Measurements from ENCODE around the gene ZNF618.

The ZNF618 gene, protein sequence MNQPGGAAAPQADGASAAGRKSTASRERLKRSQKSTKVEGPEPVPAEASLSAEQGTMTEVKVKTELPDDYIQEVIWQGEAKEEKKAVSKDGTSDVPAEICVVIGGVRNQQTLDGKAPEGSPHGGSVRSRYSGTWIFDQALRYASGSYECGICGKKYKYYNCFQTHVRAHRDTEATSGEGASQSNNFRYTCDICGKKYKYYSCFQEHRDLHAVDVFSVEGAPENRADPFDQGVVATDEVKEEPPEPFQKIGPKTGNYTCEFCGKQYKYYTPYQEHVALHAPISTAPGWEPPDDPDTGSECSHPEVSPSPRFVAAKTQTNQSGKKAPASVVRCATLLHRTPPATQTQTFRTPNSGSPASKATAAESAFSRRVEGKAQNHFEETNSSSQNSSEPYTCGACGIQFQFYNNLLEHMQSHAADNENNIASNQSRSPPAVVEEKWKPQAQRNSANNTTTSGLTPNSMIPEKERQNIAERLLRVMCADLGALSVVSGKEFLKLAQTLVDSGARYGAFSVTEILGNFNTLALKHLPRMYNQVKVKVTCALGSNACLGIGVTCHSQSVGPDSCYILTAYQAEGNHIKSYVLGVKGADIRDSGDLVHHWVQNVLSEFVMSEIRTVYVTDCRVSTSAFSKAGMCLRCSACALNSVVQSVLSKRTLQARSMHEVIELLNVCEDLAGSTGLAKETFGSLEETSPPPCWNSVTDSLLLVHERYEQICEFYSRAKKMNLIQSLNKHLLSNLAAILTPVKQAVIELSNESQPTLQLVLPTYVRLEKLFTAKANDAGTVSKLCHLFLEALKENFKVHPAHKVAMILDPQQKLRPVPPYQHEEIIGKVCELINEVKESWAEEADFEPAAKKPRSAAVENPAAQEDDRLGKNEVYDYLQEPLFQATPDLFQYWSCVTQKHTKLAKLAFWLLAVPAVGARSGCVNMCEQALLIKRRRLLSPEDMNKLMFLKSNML

DNA sequence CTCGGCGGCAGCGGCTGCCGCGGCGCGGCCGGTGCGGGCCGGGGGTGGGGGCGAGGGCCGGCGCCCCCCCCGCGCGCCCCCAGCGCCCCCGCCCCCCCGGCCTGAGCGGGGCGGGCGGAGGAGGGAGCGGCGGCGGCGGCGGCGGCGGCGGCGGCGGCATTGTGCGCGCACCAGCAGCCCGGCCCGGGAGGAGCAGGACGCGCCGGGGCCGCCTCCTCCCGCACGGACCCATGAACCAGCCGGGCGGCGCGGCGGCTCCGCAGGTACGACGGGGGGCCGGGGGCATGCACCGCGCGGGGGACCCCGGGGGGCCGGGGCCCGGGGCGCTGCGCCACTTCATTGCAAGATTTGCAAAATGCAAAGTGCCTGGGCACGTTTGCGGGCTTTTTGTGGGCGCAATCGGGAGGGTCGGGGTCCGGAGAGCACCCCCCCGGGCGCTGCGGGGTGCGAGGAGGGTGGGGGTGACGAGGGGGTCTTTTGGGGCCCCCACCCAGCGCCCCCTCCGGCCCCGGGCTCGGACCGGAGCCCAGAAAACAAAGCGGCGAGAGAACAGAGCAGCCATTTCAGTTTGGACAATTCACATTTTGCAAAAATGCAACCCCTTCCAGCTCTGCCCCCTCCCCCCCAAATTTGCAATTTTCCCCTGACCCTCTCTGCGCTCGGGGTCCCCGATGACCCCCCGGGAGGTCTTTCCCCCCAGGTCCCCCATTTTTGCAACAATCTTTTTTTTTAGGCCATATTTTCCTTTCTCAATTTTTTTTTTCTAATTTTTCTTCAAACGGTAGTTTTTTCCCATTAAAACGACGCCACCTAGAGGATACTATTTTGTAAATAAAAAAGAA is at the start of gene ZNF618:
ZNF618 (plus strand) TSS at position 159 of the 842 bp plus-strand sequence; CDS start at position 231, 72 bp downstream.
- no peak for DNase-seq

DNA sequence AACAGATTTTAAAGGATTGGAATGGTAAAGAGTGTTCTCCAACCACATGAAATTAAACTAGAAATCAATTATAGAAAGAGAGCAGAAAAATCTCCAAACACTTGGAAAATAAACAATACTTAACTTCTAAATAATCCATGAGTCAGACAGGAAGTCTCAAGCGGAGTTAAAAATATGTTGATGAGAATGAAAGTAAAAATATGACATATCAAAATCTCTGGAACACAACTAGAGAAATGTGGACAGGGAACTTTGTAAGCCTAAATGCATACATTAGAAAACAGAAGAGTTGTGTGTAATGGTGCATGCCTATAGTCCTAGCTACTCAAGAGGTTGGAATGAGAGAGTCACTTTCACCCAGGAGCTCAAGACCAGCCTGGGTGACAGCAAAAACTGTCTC is 47.9 kb upstream of the ZNF618 start:
- DNase-seq: no peak

DNA sequence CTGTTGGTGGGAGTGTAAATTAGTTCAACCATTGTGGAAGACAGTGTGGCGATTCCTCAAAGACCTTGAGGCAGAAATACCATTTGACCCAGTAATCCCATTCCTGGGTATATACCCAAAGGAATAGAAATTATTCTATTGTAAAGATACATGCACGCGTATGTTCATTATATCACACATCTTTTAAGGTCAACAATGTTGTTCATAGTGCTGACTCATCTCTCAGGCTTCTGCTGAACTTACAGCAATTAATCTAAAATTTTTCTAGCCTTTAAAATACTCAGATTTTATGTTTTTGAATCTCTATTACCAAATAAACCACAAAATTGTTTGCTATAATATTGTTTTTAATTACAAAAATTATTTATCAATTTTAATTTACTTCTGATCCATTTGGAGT is 38.8 kb upstream of the ZNF618 start:
- no peak for DNase-seq

DNA sequence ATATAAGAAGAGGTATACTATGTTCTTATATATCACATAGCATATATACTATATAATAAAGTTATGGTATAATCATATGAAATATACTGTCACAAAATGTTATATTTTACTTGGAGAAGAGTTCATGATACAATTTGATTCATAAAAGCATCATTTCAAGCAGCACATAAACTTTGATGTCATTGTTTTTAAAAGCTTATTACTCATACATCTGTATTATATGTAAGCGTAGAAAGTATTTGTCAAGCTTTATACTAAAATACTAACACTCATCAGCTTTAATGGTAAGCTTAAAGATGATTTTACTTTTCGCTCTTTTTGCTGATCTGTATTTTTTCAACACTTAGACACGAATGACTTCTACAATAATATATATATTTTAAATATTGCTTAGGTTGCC is 34.0 kb upstream of the ZNF618 start:
- no peak for DNase-seq

DNA sequence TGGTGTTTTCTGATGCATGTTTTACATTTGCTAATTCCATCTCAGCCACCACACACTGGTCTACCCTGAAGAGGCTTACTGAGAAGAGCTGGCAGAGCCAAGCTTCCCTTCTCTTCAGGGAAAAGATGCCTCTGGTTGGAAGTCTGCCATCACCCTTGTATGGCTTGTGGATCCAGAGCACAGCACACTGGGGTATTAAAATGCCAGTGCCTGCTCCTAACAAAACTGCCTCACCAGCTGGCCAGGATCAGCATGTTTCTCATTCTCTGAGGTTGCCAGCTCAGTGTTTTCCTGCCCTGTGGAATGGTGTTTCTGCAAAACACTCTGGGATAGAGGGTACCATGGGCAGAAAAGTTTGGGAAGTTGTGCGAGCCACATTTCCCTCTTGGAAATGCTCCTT is 31.6 kb upstream of the ZNF618 start:
- DNase-seq: no peak

DNA sequence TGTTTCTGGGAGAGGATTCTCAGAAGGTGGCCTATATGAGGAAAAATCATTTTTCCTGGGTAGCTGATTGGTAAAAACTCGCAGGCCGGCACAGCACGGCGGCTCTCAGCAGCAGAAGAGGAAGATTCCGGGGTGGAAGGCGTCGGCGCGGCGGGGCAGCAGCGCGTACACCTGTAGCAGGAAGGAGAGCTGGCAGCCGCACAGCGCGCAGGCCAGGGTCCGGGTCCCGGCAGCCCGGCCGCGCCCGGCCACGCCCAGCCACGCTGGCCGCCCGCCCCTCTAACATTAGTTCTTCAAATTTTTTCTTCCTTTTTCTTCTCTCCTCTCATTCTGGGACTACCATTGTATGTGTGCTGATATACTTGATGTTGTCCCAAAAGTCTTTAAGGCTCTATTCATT is 24.8 kb upstream of the ZNF618 start:
- no peak for DNase-seq

DNA sequence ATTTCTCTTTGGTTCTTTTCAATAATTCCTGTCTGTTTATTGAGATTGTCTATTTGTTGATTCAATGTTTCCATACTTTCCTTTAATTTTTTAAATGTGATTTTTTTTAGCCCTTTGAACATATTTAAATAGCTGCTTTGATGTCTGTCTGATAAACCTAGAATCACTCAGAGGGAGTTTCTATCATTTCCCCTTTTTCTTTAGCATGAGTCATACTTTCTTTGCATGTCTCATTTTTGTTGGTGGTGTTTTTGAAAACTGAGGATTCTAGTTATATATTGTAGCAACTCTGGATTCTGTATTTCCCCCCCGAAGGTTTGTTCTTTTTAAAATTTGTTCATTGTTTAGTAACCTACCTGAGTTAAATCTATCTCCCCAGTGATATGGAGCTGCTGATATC is 24.2 kb upstream of the ZNF618 start:
- no peak for DNase-seq

DNA sequence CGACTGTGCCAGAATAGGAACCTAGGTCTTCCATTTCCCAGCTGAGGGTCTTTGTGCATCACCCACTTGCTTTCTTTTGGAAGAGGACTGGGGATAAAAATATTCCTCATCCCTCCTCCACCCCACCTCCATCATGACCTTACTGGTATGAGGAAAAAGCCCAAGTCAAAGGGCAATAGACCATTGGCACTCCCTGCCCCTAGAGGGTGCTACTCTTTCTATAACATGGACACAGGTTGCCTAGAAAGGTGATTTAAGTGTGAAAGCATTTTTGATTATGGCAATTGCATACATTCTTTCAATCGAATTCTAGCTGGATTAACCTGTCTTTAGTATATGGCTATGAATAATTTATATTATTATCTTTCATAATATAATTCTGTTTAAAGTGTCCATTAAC is 22.8 kb upstream of the ZNF618 start:
- no peak for DNase-seq

DNA sequence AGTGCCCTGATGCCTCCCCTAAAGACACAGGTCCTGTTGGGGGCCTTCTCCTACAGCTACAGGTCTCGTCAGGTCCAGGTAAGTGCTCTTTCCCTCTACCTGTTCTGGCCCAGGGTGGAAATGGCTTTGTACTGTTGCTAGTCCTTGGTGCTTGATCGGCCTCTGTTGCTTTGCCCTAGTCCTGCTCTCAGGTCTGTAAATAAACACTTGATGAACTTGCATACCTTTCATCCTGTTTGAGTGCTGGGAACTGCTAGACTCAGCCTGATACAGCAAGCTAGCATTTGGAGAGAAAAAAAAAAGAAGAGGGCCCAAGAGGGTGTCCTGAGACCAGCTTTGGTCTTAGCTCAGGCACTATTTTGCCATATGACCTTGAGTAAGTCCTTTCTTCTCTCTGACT is 21.8 kb upstream of the ZNF618 start:
- DNase-seq: no peak

DNA sequence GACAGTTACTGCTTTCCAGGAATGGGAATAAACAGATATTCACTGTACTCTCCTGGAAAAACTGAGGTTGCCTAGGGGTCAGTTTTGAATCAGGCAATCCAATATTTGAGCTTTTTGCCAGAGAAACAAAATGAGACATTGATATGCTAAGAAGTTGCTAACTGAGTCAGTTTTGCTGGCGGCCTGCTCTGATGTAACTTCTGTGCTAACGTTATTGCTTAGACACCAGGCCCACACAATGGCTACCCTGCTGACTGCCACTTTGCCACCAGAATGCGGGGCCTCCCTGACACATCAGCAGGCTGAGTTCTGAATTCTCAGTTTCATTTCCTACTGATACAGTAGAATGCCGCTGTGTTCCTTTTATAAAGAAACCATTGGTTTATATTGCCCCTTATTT is 18.2 kb upstream of the ZNF618 start:
- no peak for DNase-seq

DNA sequence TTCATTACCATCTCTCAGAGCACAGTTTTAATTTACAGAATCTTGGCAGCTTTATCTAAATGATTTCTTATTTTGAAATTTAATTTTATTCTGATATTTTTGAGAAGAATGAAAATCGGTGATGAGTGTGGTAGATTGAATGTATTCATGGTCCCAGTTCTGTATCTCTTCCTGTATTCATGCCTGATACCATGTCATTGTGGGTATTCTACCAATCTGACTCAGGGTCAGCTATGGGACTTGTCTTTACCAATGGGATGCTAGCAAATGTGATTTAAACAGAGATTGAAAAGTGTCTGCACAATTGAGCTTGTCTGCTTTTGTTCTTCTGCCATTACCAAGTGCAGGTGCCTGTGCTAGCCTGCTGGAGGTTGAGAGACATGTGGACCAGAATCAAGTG is 17.8 kb upstream of the ZNF618 start:
- DNase-seq: no peak

DNA sequence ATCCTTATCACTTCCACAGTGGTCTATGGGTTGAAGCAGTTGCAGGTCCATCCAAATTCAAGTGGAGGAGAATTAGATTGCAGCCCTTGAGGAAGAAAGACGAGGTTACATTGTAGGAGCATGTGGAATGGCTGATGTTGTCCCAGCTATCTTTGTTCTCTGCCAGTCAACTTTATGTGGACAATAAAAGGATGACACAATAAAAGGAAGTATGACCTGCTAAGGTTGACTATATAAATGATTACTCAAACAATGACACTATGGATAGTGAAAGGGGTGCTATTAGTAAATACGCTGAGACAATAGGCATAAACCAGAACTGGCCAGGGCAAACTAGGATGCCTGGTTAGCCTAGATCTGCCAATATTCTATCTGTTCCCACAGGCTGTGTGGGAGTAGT is 12.8 kb upstream of the ZNF618 start:
- DNase-seq: no peak

DNA sequence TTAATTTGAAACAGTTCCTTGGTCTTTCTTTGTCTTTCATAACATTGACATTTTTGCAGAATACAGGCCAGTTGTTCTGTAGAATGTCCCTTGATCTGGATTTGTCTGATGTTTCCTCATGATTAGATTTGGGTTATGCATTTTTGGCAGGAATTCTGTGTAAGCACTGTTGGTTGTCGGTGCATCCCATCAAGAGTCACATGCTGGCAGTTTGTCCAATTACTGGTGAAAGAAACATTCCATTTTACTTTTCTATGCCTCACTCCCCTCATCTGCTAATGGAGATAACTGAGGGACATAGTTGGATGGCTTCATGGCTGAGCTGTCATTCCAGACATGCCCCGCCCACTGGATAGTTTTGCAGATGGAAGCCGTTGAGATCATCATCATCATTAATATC is 7.6 kb upstream of the ZNF618 start:
- no peak for DNase-seq

DNA sequence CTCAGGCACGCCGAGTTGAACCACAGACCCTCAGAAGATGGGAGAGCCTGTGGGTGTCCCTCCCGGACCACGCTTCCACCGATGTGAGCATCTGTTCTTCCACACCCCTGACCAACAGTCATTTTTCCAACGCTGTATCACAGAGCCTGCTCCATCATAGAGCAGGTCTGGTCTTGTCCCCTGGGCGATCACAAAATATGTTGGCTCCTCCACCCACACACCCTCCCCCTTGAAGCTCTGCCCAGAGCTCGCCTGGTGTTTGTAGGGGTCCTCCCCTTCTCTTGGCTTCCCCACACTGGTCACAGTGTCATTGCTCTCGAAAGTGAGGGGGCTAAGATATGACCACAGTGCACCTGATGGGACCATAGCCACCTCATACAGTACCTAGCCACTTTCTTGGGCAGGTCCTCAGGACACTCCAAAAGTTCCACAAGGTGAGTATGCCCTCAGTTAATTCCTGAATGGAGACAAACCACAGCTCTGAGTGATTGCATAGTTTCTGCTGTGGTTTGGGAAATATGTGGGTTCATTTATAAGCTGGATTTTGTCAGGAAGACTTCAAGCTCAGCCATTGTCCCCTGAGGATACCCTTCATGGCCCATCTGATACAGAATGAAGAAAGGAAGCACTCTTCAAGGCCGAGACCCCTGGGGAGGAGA is 3.5 kb upstream of the ZNF618 start:
- DNase-seq: no peak

DNA sequence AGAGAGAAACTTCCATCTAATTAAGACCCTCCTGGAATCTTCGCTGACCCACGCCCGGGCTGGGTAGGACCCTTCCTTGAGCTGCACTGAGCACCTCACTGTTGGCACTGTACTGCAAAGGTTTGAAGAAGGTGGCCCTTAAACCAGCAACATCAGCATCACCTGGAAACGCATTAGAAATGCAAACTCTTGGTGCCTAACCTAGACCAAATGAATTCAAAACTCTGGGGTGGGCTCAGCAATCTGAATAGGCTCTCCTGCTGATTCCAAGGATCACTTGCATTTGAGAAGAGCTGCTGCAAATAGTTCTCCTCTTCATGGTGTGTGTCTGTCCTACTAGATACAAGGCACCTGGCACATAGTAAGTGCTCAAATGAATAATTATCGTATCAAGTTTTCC is 2.7 kb upstream of the ZNF618 start:
- DNase-seq: no peak

DNA sequence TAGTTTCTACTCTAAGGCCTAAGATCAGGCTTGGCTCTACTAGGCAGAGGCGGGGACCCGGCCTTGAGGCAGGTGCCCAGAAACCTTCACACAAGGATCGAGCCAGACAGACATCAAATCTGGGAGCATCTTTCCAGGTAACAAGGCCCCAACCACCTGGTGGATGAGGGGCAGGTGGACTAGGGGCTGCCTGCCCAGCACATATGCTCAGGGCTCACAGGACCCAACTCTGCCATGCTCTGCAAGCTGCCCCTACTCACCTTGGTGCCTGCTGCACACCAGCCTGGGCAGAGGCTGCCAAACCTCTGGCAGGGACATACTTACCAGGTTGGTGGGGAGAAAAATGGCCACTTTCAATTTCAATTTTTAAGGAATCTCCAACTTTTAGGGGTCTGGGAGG is 2.2 kb upstream of the ZNF618 start:
- no peak for DNase-seq

DNA sequence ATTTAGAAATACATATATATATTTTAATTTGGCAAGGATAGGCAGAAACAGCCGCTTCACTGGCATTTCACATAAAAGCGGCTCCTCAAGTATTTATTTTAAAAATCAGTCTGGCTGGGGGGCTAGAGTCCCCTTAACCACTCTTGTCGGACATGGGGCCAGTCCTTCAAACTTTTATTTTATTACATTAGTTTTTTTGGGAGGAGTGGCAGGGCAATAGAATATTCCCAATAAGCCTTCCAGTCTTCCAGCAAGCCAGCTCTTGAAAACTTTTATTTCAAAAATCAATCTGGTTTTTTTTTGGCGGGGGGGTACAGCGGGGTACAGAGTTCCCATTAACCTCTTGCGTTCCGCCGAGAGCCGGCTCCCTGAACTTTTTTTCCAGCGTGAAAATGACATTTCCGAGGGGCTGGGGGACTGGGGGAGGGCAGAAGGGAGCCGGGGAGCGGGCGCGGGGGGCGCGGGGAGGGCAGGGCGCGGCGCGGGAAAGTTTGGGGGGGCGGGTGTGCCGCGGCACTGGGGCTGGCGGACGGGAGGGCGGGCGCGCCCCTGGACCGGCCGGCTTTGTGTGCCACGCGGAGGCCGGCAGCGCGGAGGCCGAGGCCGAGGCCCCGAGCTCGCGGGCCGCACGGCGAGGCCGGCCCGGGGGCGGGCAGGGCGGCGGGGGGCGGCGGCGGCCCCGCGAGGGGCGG is 504 bp upstream of the ZNF618 start:
- no peak for DNase-seq

DNA sequence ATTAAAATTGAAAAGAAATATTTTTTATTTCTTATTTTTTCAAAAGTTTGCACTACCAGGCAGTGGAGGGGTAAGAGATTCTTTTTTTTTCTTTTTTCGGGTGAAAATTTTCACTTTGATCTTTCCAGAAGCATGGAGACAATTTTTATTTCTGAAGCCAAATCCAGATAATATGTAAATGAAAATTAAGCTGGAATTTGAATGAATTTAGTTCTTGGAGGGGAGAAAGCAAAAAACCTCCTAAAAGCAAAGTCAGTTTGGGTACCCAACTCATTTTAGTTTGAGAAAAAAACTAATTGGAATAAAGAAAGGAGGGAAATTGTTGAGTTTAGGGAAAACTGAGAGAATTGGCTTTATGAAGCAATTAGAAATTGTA is 872 bp downstream of the ZNF618 start:
- DNase-seq: no peak

DNA sequence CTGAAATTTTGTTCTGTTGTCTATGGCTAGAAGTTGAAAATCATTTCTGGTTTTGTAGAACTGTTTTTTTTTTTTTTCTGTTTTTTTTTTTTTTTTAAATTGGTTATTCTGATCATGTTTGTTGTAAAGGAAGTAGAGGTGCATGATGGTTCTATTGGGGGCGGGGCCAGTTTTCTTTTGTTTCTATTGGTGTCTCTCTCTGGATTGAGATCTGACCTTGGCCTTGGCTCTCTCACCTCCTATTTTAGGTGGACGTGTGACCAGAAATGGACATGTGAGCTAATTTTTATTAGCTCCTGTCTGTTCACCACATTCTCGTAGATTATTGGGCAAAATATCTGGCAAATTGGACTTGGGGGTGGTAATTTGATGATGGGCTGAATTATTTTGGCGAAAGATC is 3.2 kb downstream of the ZNF618 start:
- no peak for DNase-seq

DNA sequence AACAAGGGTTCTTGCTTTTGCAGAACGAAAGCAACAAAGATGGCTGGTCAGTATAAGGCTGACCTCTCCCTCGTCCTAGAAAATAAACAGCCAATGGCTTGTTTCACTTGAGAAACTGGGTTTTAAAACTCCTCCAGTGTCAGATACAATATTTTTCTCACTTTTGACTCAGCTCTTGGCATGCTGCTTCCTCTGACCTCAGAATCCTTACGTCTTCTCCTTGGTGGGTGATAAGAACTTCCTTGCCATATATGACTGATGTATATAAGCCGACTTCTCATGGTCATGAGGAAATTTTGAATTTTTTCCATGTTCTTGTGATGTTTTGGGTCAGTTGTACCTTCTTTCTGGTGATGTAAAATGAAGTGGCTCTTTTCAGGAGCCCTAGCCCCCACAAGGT is 3.8 kb downstream of the ZNF618 start:
- no peak for DNase-seq

DNA sequence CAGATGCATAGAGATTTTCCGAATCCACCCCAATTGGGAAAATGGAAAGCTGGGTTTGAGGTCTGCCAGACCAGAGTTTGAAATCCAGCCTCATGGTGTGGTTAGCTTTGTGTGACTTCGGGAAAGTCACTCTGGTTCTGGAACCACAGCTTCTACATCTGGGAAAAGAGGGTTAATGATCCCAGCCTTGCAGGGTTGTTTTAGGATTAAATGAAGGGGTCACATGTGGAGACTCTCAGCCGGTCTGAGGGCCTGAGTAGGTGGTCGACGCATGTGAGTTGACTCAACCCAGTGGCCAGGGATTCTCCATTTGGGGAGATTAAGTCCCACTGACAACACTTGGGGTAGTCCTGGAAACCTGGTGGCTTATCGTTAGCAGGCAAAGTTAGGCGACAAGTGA is 6.1 kb downstream of the ZNF618 start:
- DNase-seq: no peak

DNA sequence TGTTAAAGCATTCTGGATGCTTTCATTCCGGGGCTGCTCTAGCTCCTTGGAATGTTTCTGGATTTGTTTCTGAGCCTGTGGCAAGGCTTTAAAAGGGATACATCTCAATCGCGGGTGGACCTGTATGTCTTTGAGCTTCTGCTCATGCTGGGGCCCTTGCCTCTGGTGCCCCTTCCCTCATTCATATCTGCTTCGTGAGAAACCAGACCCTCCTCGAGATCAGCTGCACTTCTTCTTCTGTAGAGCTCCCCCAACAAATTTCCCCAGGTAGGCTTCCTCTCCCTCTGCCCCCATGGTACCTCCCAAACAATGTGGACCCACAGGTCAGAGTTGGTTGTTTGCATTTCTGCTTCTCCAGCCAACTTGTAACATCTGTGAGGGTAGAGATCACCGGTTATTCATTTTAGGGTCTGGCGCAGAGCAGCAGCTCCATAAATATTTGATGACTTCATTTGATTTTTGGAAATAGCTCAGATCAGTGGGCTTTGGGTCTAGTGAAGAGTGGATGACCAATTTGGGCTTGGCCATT is 6.6 kb downstream of the ZNF618 start:
- DNase-seq: no peak

Data from NK-92 treated with Interleukin-12 subunit alpha and Interleukin-12 subunit beta, amount 100 ng/mL, for 24 hours (cell line).